NB4 (cell line): ENCODE data around the gene NCK2.
"Not testable (repeated sequence)": the region's sequence is repeated elsewhere in the genome, so short reads cannot be mapped to it uniquely, and the experiment has no call there.

ENCODE experiments used
- DNase-seq: peaks from one replicate; pipeline ENCODE4 v3.0.0; 2010; ENCODE audit warnings: low read depth
- H3K4me3 ChIP-seq: one replicate; pipeline ENCODE4 v1.5.1; 2011; ENCODE audit warnings: mild to moderate bottlenecking, low read depth, low read length, moderate library complexity
- MYC ChIP-seq: IDR thresholded peaks from 2 replicates; pipeline ENCODE4 v1.6.1; 2011; ENCODE audit warnings: low read depth, low read length
- POLR2A ChIP-seq: IDR thresholded peaks from 2 replicates; pipeline ENCODE4 v1.6.1; 2011; ENCODE audit warnings: mild to moderate bottlenecking; ENCODE audit not compliant: insufficient read length; ENCODE audit errors: extremely low read depth
- TF ChIP-seq, protein P1 (sequence below): IDR thresholded peaks from 2 replicates; pipeline ENCODE4 v1.6.1; 2011; ENCODE audit warnings: low read depth, low read length
- TF ChIP-seq, protein P2 (sequence below): IDR thresholded peaks from one replicate; pipeline ENCODE4 v1.5.1; 2012; ENCODE audit warnings: low read depth, low read length

NCK2 gene

GRCh38 chr2:105765415-105766299 is 20.9 kb downstream of the NCK2 start:
- no peak for DNase-seq
- H3K4me3 ChIP-seq: no peak overlapping the region
- TF ChIP-seq, protein P1, sequence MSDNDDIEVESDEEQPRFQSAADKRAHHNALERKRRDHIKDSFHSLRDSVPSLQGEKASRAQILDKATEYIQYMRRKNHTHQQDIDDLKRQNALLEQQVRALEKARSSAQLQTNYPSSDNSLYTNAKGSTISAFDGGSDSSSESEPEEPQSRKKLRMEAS: no peak
- no peak for TF ChIP-seq POLR2A

GRCh38 chr2:105766300-105766866 is 21.7 kb downstream of the NCK2 start:
- no peak for DNase-seq
- H3K4me3 ChIP-seq: no peak overlapping the region
- TF ChIP-seq, protein P1: no peak
- no peak for TF ChIP-seq POLR2A
- TF ChIP-seq, protein P2, sequence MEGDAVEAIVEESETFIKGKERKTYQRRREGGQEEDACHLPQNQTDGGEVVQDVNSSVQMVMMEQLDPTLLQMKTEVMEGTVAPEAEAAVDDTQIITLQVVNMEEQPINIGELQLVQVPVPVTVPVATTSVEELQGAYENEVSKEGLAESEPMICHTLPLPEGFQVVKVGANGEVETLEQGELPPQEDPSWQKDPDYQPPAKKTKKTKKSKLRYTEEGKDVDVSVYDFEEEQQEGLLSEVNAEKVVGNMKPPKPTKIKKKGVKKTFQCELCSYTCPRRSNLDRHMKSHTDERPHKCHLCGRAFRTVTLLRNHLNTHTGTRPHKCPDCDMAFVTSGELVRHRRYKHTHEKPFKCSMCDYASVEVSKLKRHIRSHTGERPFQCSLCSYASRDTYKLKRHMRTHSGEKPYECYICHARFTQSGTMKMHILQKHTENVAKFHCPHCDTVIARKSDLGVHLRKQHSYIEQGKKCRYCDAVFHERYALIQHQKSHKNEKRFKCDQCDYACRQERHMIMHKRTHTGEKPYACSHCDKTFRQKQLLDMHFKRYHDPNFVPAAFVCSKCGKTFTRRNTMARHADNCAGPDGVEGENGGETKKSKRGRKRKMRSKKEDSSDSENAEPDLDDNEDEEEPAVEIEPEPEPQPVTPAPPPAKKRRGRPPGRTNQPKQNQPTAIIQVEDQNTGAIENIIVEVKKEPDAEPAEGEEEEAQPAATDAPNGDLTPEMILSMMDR: no peak
- no peak for TF ChIP-seq MYC

GRCh38 chr2:105768176-105768575 is 23.5 kb downstream of the NCK2 start:
- no peak for DNase-seq
- TF ChIP-seq, protein P1: no peak
- TF ChIP-seq, protein P2: no peak
- TF ChIP-seq POLR2A: no peak
- no peak for TF ChIP-seq MYC
- no peak overlapping the region for H3K4me3 ChIP-seq

GRCh38 chr2:105768961-105769452 is 24.3 kb downstream of the NCK2 start:
- DNase-seq: no peak

DNA sequence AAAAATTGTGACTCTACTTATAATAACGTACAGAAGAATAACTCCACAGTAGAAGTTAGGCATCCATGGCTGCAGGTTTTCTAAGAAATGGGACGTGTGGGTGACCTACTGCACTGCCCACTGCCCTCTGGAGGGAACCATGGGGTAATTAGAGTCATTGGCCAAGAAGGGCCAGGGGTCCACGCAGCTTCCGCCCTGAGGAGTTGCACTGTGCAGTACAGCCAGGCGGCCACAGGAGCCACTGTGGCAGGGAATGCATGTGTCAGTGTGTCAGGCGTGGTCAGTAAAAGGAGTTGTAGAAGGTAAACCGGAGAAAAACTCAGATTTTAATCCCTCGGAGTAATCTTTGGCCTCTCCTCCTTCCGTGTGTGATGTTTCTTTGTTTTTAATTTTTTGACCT is 24.8 kb downstream of the NCK2 start:
- TF ChIP-seq, protein P2: peak; percentile 11
- TF ChIP-seq, protein P1: no peak
- no peak overlapping the region for H3K4me3 ChIP-seq
- DNase-seq: no peak

More at GRCh38 chr2:105768961-105769452, 24.3 kb downstream of the NCK2 start:
- TF ChIP-seq, protein P1: no peak
- TF ChIP-seq, protein P2: no peak
- no peak for TF ChIP-seq MYC
- no peak for TF ChIP-seq POLR2A
- no peak overlapping the region for H3K4me3 ChIP-seq

DNA sequence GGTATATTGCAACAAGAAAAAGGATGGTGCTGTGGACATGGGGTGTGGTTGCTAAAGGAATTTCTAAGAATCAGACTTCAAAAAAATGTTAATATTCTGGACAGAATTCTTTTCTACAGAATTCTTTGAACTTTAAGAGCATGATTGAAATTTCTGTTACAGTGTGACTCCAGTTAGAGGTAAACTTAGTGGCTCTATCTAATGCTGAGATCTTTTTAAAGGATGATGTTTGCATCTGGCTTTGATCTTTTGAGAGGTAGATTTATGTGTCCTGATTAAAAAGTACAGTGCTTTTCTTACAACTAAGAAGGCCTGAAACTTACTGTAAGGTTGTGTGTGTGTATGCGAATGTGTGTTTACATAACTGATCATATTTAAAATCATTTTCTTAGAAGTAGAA is 25.4 kb downstream of the NCK2 start:
- TF ChIP-seq, protein P2: no peak
- TF ChIP-seq MYC: no peak
- no peak for DNase-seq
- no peak overlapping the region for H3K4me3 ChIP-seq

DNA sequence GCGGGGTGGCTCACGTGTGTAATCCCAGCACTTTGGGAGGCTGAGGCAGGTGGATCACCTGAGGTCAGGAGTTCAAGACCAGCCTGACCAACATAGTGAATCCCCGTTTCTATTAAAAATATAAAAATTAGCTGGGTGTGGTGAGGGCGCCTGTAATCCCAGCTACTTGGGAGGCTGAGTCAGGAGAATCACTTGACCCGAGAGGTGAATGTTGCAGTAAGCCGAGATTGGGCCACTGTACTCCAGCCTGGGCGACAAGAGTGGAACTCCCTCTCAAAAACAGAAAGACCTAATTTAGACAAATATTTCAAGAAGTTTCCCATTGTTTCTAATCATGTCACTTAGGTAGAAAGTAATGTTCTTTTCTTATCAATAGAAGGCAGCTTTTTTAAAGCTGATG is 26.6 kb downstream of the NCK2 start:
- H3K4me3 ChIP-seq, DNase-seq: not testable (repeated sequence)
